H1 (cell line): Measurements from ENCODE around the gene GYPC. TPM values are rescaled to one million over a fixed set of nuclear protein-coding genes. Genes with fewer than 3 reads are reported as not detected.

ENCODE experiments used
- FOSL1 ChIP-seq: IDR thresholded peaks from 2 replicates; pipeline ENCODE4 v1.6.1; 2011; ENCODE audit warnings: mild to moderate bottlenecking, low read depth, low read length, moderate library complexity; ENCODE audit not compliant: insufficient read depth
- SIX5 ChIP-seq: IDR thresholded peaks from 2 replicates; pipeline ENCODE4 v1.6.1; 2011; ENCODE audit warnings: mild to moderate bottlenecking, low read depth, low read length
- SP4 ChIP-seq: IDR thresholded peaks from 2 replicates; pipeline ENCODE4 v1.6.1; 2012; ENCODE audit warnings: low read length, inconsistent platforms
- SUZ12 ChIP-seq: fragments of 200-600 bp; sonication (generic); IDR thresholded peaks from 2 replicates; pipeline ENCODE4 v1.6.1; 2012; ENCODE audit warnings: mild to moderate bottlenecking, inconsistent platforms, low read length, moderate library complexity, mixed read lengths
- ZNF274 ChIP-seq: IDR thresholded peaks from 2 replicates; pipeline ENCODE4 v1.7.0; 2012; ENCODE audit warnings: low read length, borderline replicate concordance; ENCODE audit errors: extremely low read depth
- polyA plus RNA-seq, 7 experiments: library from polyadenylated mRNA; depleted of rRNA in 3 of 7; stranded (reverse) in 5 of 7; unstranded in 2 of 7; fragments of >200 nt in 5 of 7; fragments of 200-250 nt in 2 of 7; gene quantifications; 1 replicate in 5 of 7; 2 replicates in 1 of 7; 4 replicates in 1 of 7; pipeline versions ENCODE4 v1.2.1 to v1.2.3, GENCODE V29; 2011 to 2013; ENCODE audit warnings: missing spikeins in 2 of 7, mixed read lengths in 2 of 7
- total RNA-seq: library from RNA; stranded (reverse); fragmentation: NEBNext Ultra II Directional; extraction: Animal tissue kit (Norgen Biotek cat#: 25700); gene quantifications from 2 replicates; pipeline ENCODE4 v1.2.1, GENCODE V29; 2021

GYPC gene
- total and polyA plus RNA-seq, 2 of the 8 experiments (the other 6 are each of a cell fraction or from before 2014, with no cell fraction given): 26.8 to 53.6 TPM

DNA sequence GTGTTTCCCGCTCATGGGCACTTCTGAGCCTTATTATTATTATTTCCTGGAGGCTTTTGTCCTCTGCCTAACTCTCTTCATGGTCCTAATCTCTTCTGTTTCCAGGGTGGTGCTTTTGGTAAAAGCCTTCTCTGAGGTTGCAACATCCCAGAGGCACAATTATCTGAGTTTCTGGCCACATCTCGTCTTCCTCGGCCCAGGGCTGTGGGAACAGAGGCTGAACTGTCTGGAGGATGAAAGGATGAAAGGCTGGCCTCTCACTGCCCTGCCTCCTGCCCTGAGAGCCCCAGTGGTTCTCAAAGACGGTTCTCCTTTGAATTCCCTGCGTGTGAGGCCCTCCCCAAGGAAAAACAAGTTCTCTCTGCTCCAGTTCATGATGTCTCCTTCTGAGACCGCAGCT lies 13.8 kb downstream of the GYPC start (continued):
- TF ChIP-seq SP4 (no peak), SUZ12 (no peak), ZNF274 (no peak), SIX5 (no peak), FOSL1 (no peak)
